Measurements from ENCODE around the gene PTH1R. TPM values are rescaled to one million over a fixed set of nuclear protein-coding genes. Genes with fewer than 3 reads are reported as not detected.

Gene PTH1R
- total RNA-seq, 1 donor from 2014 or later = 0.29 TPM

GRCh38 chr3:46901591-46902187, 24.2 kb downstream of the PTH1R start:
- H3K27ac Mint-ChIP-seq (ENCODE audit: unreplicated experiment) = no peak overlapping the region
- no peaks in the 10 kb centered on the region for H3K4me1 Mint-ChIP-seq (ENCODE audit: low read depth, unreplicated experiment)
- peak; percentile 11 for DNase-seq
- no peaks in the 10 kb centered on the region for H3K9me3 Mint-ChIP-seq (ENCODE audit: unreplicated experiment)
- no peak for TF ChIP-seq CTCF (IDR thresholded peaks at IDR 0.05; ENCODE audit: partially characterized antibody, unreplicated experiment)
- H3K4me3 Mint-ChIP-seq (ENCODE audit: unreplicated experiment) = no peak overlapping the region
- H3K27me3 Mint-ChIP-seq (ENCODE audit: unreplicated experiment) = peaks cover 7% of the 10 kb centered on the region
- H3K36me3 Mint-ChIP-seq (ENCODE audit: unreplicated experiment) = no peaks in the 10 kb centered on the region

- no peak overlapping the region for H3K27ac Mint-ChIP-seq (ENCODE audit: unreplicated experiment)
- no peak for DNase-seq
These were observed 24.7 kb downstream of the PTH1R start for GRCh38 chr3:46902188-46902631.

GRCh38 chr3:46903341-46904302, 26.1 kb downstream of the PTH1R start:
- Mint-ChIP-seq H3K4me1 (ENCODE audit: low read depth, unreplicated experiment) (no peaks in the 10 kb centered on the region), H3K27ac (ENCODE audit: unreplicated experiment) (no peak overlapping the region), H3K4me3 (ENCODE audit: unreplicated experiment) (no peak overlapping the region), H3K36me3 (ENCODE audit: unreplicated experiment) (no peaks in the 10 kb centered on the region), H3K9me3 (ENCODE audit: unreplicated experiment) (peaks cover 3% of the 10 kb centered on the region), H3K27me3 (ENCODE audit: unreplicated experiment) (peaks cover 9% of the 10 kb centered on the region)
- no peak for TF ChIP-seq CTCF (IDR thresholded peaks at IDR 0.05; ENCODE audit: partially characterized antibody, unreplicated experiment)
- peak; percentile 15 for DNase-seq

More at GRCh38 chr3:46902188-46902631, 24.7 kb downstream of the PTH1R start:
- Mint-ChIP-seq H3K4me3 (ENCODE audit: unreplicated experiment) (no peak overlapping the region), H3K36me3 (ENCODE audit: unreplicated experiment) (no peaks in the 10 kb centered on the region), H3K4me1 (ENCODE audit: low read depth, unreplicated experiment) (no peaks in the 10 kb centered on the region), H3K9me3 (ENCODE audit: unreplicated experiment) (peaks cover 3% of the 10 kb centered on the region), H3K27me3 (ENCODE audit: unreplicated experiment) (peaks cover 9% of the 10 kb centered on the region)
- TF ChIP-seq CTCF (IDR thresholded peaks at IDR 0.05; ENCODE audit: partially characterized antibody, unreplicated experiment) = no peak

GRCh38 chr3:46904303-46905212, 27.0 kb downstream of the PTH1R start:
- Mint-ChIP-seq H3K4me3 (ENCODE audit: unreplicated experiment) (no peak overlapping the region), H3K27me3 (ENCODE audit: unreplicated experiment) (peaks cover 3% of the 10 kb centered on the region), H3K36me3 (ENCODE audit: unreplicated experiment) (no peaks in the 10 kb centered on the region), H3K4me1 (ENCODE audit: low read depth, unreplicated experiment) (no peaks in the 10 kb centered on the region), H3K9me3 (ENCODE audit: unreplicated experiment) (peaks cover 3% of the 10 kb centered on the region), H3K27ac (ENCODE audit: unreplicated experiment) (no peak overlapping the region)
- TF ChIP-seq CTCF (IDR thresholded peaks at IDR 0.05; ENCODE audit: partially characterized antibody, unreplicated experiment) = no peak
- DNase-seq = peak; percentile 18
